T-helper 17 cell (primary cell): Measurements from ENCODE around the gene TPRN. TPM values are rescaled to one million over a fixed set of nuclear protein-coding genes. Genes with fewer than 3 reads are reported as not detected.
A peak's percentile ranks its signal among the peaks of the same experiment; 100 is the strongest.
"Not testable (repeated sequence)": the region's sequence is repeated elsewhere in the genome, so short reads cannot be mapped to it uniquely, and the experiment has no call there.

Experiments
- ATAC-seq: fragments of 150-1000 bp; cut with Tn5 transposase; 2 replicates; pipeline ENCODE4 v1.10.0; 2021; ENCODE audit warnings: mild to moderate bottlenecking, moderate library complexity
- DNase-seq, 3 donors: peaks; one replicate each; pipeline versions ENCODE4 v3.0.0 to v3.0.0-alpha.2; 2020 to 2021
- H3K9me3 ChIP-seq: one replicate; pipeline ENCODE4 v1.7.0; 2013; ENCODE audit warnings: low read length, mild to moderate bottlenecking; ENCODE audit not compliant: control insufficient read depth, poor library complexity, severe bottlenecking
- H3K27ac Mint-ChIP-seq: one replicate; pipeline ENCODE4 v1.8.0; 2022; ENCODE audit warnings: mild to moderate bottlenecking, moderate library complexity, mixed read lengths
- H3K27me3 Mint-ChIP-seq: one replicate; pipeline ENCODE4 v1.8.0; 2022; ENCODE audit warnings: mixed read lengths
- H3K36me3 Mint-ChIP-seq: one replicate; pipeline ENCODE4 v1.8.0; 2022; ENCODE audit warnings: low read depth, mixed read lengths
- H3K4me1 Mint-ChIP-seq: one replicate; pipeline ENCODE4 v1.8.0; 2022; ENCODE audit warnings: mild to moderate bottlenecking, mixed read lengths
- H3K4me3 Mint-ChIP-seq: one replicate; pipeline ENCODE4 v1.8.0; 2022; ENCODE audit warnings: mild to moderate bottlenecking, moderate library complexity, mixed read lengths
- total RNA-seq, 4 donors: library from RNA in 2 of 4; stranded (reverse) in 2 of 4; gene quantifications; one replicate each; pipeline ENCODE4 v1.2.3 and lab custom pipeline; 2022 to 2026

The TPRN gene
- total RNA-seq, 2 donors from 2014 or later: 5.7 to 6.3 TPM

DNA sequence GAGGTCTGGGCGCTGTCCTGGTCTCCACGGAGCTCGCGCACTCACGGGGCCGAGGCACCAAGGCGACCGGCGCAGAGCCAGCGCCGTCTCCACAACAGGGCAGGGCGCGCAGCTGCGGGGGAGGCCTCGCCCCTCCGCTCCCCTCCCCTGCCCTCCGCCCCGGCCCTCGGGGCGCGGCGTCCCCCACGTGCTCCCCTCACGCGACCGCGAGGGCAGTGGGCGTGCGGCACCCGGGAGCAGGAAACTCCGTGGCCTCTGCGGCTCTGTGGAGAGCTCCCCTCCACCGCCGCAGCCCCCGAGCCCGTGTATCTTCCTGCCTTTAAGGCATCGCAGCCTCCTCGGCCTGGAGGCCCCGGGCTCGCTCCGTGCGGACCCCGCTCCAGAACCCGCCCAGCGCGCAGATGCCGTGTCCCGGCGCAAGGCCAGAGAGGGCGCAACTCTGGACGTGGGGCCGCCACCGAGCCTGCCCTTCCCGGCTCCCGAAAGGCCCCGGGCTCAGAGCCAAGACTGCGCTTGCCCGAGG lies 39.8 kb upstream of the TPRN start:
- ATAC-seq: peak; percentile 38
- peaks cover 19% of the 10 kb centered on the region for H3K4me1 Mint-ChIP-seq
- peak; percentile 52 to 71 (median 65) for DNase-seq
- H3K36me3 Mint-ChIP-seq: no peaks in the 10 kb centered on the region
- H3K27me3 Mint-ChIP-seq: peaks cover under 1% of the 10 kb centered on the region
- no peaks in the 10 kb centered on the region for H3K9me3 ChIP-seq
- H3K27ac Mint-ChIP-seq: peak overlapping the region; percentile 91
- H3K4me3 Mint-ChIP-seq: peak overlapping the region; percentile 97

DNA sequence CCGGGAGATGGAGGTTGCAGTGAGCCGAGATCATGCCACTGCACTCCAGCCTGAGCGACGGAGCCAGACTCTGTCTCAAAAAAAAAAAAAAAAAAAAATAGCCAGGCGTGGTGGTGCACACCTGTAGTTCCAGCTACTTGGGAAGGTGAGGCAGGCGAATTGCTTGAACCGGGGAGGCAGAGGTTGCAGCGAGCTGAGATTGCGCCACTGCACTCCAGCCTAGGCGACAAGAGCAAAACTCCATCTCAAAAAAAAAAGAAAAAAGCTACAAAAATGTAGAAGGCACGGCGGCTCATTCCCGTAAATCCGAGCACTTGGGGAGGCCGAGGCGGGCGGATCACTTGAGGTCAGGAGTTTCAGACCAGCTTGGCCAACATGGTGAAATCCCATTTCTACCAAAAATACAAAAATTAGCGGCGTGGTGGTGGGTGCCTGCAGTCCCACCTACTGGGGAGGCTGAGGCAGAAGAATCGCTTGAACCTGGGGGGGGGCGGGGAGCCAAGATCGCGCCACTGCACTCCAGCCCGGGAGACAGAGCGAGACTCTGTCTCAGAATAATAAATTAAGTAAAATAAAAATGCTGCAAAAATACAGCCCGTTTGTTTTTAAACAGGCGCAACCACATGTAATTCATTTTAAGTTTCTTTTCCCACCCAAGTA lies 39.1 kb upstream of the TPRN start:
- H3K36me3 Mint-ChIP-seq, DNase-seq, H3K9me3 ChIP-seq, H3K27me3 Mint-ChIP-seq, ATAC-seq: not testable (repeated sequence)
- H3K4me1 Mint-ChIP-seq: peaks cover 19% of the 10 kb centered on the region
- peak overlapping the region; percentile 89 for H3K27ac Mint-ChIP-seq
- H3K4me3 Mint-ChIP-seq: peak overlapping the region; percentile 97

DNA sequence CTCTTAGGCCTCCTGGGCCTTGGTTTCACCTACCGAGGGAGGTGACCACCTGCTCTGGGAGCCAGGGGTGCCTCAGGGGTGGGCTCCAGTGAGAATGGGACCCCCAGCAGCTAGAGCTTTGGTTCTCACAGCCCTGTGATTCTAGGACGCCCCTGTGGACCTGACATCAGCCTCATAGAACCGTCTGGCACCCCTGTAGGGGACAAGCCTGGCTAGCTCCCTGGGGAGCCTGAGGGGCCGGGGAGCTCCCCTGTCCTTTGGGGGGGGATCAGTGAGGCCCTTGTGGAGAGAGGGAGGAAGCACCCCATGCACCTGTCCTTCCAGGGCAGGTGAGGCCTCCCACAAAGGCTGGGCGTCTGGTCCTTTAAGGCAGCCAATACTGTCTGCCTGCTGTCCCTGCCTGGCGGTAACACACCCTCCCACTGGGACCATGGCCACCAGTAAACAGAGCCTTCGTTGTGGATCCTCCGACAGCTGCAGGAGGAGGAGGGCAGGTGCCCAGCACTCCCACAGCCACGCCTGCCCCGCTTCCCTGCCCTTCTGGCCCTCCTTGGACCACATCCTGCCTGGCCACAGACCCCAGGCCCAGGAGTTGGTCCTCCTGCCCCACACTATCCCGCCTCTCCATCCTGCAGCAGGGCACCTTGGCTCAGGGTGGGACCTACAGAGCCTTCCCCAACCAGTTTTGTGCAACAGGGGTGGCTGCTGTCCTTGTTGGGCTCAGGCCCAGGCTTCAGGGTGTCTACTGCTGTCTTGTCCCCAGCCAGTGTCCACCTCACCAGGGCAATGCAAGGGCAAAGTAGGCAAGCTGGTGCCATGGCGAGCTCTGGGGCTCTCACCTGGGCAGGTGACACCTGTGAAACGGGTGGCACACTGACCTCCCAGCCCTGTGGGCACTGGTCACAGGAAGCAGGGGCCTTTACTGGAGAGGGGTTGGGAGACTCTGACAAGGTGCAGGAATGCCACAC lies 37.5 kb upstream of the TPRN start:
- H3K36me3 Mint-ChIP-seq: no peaks in the 10 kb centered on the region
- H3K27ac Mint-ChIP-seq: no peak overlapping the region
- ATAC-seq (no peak), DNase-seq (no peak)
- peaks cover 16% of the 10 kb centered on the region for H3K4me1 Mint-ChIP-seq
- H3K9me3 ChIP-seq: no peaks in the 10 kb centered on the region
- peaks cover 8% of the 10 kb centered on the region for H3K27me3 Mint-ChIP-seq
- peak overlapping the region; percentile 36 for H3K4me3 Mint-ChIP-seq

DNA sequence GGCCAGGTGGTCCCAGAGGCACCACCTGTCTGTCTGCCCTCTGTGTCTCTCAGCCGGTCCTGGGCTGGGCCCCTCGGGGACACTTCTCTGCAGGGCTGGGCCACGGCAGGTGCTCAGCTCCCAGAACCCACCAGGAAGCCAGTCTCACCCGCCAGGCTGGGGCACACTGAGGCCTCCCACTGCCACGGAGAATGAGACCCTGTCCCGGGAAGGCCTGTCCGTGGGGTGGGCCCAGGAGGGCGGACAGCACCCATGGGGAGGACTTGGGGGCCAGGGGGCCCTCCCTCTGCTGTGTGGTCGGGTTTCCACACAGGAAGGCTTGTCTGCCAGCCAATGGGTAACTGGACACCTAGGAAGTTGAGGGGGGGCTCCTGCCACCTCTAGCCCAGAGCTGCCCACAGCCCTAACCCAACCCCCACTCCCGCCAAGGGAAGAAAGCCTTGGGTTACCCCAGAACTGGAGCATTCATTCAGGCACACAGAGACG lies 36.4 kb upstream of the TPRN start:
- Mint-ChIP-seq H3K27ac (no peak overlapping the region), H3K4me1 (peaks cover 10% of the 10 kb centered on the region), H3K4me3 (no peak overlapping the region), H3K36me3 (no peaks in the 10 kb centered on the region), H3K27me3 (peaks cover 8% of the 10 kb centered on the region)
- ATAC-seq (no peak), DNase-seq (no peak)
- H3K9me3 ChIP-seq: no peaks in the 10 kb centered on the region

DNA sequence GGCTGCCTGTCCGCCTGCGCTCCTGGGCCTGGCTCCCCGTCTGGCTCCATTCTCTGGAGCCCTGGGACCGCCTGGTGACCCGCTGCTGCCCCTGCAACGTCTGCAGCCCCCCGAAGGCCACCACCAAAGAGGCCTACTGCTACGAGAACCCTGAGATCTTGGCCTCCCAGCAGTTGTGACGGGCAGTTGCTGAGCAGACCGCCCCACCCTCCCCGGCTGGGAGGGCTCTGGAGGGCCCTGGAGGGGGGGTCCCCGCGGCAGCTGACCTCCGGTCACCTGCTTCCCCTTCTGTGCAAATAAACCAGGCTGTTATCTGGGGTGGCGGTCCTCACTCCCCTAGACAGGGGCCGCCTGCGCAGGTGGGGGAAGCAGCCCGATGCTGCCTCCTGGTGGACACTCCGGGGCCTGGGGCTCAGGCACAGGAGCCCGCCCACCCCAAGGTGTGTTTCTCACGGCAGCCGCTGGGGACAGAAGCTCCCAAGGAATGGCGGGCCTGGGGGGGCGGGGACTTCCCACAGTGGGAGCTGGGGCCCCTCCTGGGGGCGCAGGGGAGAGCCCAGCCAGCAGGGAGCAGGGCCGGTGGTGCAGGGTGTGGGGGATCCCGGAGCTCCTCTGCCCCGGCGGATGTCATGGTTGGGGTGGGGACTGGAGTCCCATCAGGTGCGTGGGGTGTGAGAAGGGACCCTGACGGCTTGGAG lies 35.8 kb upstream of the TPRN start:
- no peak overlapping the region for H3K4me3 Mint-ChIP-seq
- no peak overlapping the region for H3K27ac Mint-ChIP-seq

DNA sequence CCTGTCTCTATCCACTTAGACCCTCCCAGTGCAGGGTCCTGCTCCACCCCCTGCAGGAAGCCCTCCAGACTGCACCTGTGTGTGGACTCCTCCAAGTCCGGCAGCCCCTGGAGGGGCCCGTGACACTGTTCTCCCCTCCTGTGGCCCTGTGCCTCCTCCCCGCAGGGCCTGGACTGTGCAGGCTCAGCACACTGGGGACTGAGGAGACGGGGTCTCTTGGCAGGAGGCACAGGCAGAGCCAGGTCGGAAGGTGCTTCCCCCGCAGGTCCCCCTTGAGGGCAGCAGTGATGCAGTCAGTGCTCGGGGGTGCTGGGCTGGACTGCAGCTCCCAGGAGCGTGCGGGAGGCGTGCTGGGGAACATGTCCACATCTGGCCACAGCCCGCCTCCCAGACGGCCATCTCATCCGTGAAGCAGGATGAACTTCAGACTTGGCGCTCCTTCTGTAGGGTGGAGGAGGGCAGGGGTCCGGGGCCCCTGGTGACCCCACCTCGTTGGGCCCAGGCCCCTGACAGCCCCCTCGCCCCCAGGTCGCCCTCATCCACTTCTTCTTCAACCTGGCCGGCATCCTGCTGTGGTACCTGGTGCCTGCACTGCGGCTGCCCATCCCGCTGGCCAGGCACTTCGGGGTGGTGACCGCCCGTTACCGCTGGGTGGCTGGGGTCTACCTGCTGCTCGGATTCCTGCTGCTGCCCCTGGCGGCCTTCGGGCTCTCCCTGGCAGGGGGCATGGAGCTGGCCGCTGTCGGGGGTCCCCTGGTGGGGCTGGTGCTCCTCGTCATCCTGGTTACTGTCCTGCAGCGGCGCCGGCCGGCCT lies 35.1 kb upstream of the TPRN start:
- H3K4me1 Mint-ChIP-seq: peaks cover 7% of the 10 kb centered on the region
- no peak overlapping the region for H3K4me3 Mint-ChIP-seq
- H3K36me3 Mint-ChIP-seq: no peaks in the 10 kb centered on the region
- DNase-seq (no peak), ATAC-seq (no peak)
- H3K27me3 Mint-ChIP-seq: peaks cover 8% of the 10 kb centered on the region
- no peak overlapping the region for H3K27ac Mint-ChIP-seq
- no peaks in the 10 kb centered on the region for H3K9me3 ChIP-seq

More for the DNA sequence above, 35.8 kb upstream of the TPRN start:
- peaks cover 10% of the 10 kb centered on the region for H3K4me1 Mint-ChIP-seq
- H3K36me3 Mint-ChIP-seq: no peaks in the 10 kb centered on the region
- DNase-seq (peak; percentile 84 to 89 (median 87)), ATAC-seq (peak; percentile 42)
- H3K9me3 ChIP-seq: no peaks in the 10 kb centered on the region
- peaks cover 8% of the 10 kb centered on the region for H3K27me3 Mint-ChIP-seq

DNA sequence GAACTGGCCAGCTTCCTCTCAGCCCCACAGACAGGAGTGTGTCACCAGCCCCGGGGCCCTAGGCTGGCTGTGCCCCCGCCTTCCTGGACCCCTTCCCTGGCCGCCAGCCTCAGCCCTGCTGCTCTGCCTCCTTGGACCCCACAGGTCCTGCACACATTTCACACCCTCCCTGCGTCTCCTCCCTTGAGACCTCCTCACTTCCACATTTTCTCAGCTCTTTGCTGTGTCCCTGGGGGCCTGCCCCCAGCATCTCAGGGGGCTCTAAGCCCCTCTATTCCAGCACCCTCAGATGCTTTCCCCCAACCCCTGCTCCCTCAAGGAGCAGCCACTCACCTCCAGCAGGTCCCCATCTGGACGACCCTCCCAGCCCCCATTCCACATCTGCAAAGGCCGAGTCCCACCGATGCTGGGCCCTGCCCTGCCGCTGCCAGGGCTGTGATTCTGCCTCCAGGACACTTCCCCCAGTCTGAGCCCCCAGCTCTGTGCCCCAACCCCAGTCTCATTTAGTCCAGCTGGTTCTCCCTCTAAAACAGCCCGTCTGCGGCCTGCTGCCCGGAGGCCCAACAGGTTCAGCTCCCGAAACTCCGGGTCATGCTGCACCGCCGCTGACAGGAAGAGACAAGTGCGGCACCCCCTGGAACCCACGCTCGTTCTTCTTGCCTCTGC lies 34.4 kb upstream of the TPRN start:
- Mint-ChIP-seq H3K36me3 (no peaks in the 10 kb centered on the region), H3K4me3 (no peak overlapping the region), H3K4me1 (peaks cover 7% of the 10 kb centered on the region), H3K27ac (no peak overlapping the region), H3K27me3 (peaks cover 8% of the 10 kb centered on the region)
- no peaks in the 10 kb centered on the region for H3K9me3 ChIP-seq
- no peak for ATAC-seq
- no peak for DNase-seq

DNA sequence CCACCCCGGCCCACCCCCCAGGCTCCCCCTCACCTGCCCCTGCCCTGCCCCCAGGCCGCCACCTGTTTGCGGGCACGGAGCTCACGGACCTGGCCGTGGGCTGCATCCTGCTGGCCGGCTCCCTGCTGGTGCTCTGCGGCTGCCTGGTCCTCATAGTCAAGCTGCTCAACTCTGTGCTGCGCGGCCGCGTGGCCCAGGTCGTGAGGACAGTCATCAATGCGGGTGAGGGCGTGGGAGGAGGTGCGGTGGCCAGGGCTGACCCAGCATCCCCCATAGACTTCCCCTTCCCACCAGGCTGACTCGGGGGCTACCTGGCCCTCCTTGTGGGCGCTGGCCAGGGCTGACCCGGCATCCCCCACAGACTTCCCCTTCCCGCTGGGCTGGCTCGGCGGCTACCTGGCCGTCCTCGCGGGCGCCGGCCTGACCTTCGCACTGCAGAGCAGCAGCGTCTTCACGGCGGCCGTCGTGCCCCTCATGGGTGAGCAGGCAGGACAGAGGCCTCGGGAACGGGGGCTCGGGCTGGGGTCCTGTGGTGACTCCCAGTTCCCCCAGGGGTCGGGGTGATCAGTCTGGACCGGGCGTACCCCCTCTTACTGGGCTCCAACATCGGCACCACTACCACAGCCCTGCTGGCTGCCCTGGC lies 33.6 kb upstream of the TPRN start:
- no peak overlapping the region for H3K4me3 Mint-ChIP-seq
- peaks cover 7% of the 10 kb centered on the region for H3K4me1 Mint-ChIP-seq
- no peak overlapping the region for H3K27ac Mint-ChIP-seq

DNA sequence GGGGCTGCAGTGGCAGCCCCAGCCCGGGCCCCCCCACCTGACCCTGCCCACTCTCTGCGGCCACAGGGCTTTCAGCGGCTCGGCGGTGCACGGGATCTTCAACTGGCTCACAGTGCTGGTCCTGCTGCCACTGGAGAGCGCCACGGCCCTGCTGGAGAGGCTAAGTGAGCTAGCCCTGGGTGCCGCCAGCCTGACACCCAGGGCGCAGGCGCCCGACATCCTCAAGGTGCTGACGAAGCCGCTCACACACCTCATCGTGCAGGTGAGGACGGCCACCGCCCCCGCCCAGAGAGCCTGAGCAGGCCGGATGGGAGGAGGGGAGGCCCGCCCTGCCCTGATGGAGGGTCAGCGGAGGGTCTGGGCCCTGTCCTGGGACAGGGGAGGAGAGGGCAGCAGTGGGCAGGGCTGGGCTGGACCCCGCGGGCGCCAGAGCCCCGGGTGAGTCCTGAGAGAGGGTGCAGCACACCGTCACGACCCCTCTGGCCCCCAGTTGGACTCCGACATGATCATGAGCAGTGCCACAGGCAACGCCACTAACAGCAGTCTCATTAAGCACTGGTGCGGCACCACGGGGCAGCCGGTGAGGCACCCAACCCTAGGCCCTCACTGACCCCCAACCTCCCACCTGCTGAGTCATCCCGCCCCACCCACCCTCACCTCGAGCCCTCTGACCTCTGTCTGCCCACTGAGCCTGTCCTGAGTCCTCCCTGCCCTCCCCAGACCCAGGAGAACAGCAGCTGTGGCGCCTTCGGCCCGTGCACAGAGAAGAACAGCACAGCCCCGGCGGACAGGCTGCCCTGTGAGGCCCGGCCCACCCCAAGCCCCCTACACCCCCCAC lies 32.8 kb upstream of the TPRN start:
- Mint-ChIP-seq H3K27ac (no peak overlapping the region), H3K4me1 (peaks cover 5% of the 10 kb centered on the region), H3K4me3 (no peak overlapping the region), H3K36me3 (no peaks in the 10 kb centered on the region), H3K27me3 (peaks cover 8% of the 10 kb centered on the region)
- H3K9me3 ChIP-seq: no peaks in the 10 kb centered on the region
- ATAC-seq (no peak), DNase-seq (no peak)

More for the DNA sequence above, 33.6 kb upstream of the TPRN start:
- Mint-ChIP-seq H3K27me3 (peaks cover 8% of the 10 kb centered on the region), H3K36me3 (no peaks in the 10 kb centered on the region)
- H3K9me3 ChIP-seq: no peaks in the 10 kb centered on the region
- DNase-seq (no peak), ATAC-seq (no peak)

DNA sequence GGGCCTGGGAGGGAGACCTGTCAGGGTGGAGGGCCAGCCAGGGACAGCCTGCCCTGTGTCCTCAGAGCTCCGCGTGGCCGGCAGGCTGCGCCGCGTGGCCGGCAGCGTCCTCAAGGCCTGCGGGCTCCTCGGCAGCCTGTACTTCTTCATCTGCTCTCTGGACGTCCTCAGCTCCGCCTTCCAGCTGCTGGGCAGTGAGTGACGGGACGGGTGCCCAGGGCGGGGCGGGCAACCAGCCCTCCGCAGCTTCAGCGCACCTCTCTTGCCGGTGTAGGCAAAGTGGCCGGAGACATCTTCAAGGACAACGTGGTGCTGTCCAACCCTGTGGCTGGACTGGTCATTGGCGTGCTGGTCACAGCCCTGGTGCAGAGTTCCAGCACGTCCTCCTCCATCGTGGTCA lies 32.0 kb upstream of the TPRN start:
- H3K4me3 Mint-ChIP-seq: no peak overlapping the region
- DNase-seq: no peak
- peaks cover 5% of the 10 kb centered on the region for H3K4me1 Mint-ChIP-seq
- peaks cover 12% of the 10 kb centered on the region for H3K27me3 Mint-ChIP-seq
- no peak for ATAC-seq
- H3K9me3 ChIP-seq: no peaks in the 10 kb centered on the region
- peaks cover 2% of the 10 kb centered on the region for H3K36me3 Mint-ChIP-seq
- H3K27ac Mint-ChIP-seq: no peak overlapping the region

DNA sequence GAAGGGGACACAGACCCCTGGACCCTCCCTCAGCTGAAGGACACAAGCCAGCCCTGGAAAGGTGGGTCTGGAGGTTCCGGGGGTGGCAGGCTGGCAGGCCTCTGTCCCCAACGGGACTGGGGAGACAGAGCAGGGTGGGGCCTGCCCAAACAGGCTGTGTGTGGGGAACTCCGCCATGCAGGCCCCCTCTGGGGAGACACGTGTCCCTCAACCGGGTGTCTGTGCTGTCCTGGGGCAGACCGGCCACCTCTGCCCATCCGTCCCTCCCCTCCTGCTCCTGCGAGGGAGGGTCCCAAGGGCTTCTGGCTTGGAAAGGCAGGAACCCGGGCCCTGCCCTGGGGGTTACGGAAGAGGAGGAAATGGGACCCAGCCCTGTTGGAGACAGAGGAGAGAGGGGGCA lies 31.6 kb upstream of the TPRN start:
- Mint-ChIP-seq H3K27me3 (peaks cover 15% of the 10 kb centered on the region), H3K4me3 (no peak overlapping the region), H3K27ac (no peak overlapping the region), H3K36me3 (peaks cover 2% of the 10 kb centered on the region), H3K4me1 (peaks cover 4% of the 10 kb centered on the region)
- ATAC-seq (no peak), DNase-seq (no peak)
- H3K9me3 ChIP-seq: no peaks in the 10 kb centered on the region
